Spleen (tissue), 7 donors: Measurements from ENCODE around the gene BHLHE23.

Experiments
- CTCF ChIP-seq, 11 experiments: fragments of 200-600 bp in 7 of 11; fragments of 450-650 bp in 4 of 11; sonication (generic) in 4 of 11; IDR thresholded peaks in 8 of 11; conservative IDR thresholded peaks in 3 of 11; 1 replicate in 7 of 11; 2 replicates in 4 of 11; pipeline versions ENCODE4 v1.4.0 to v1.8.0; 2016 to 2021; ENCODE audit warnings: antibody characterized with exemption in 11 of 11, inconsistent platforms in 4 of 11, mild to moderate bottlenecking in 1 of 11
- POLR2A ChIP-seq, 3 donors: fragments of 450-650 bp; IDR thresholded peaks; one replicate each; pipeline ENCODE4 v1.5.1; 2017; ENCODE audit warnings: antibody characterized with exemption in 3 of 3, mild to moderate bottlenecking in 1 of 3
- donor health status: DM: no; HTN: no; CAD: no; lungs with moderate emphysema.
- donor health status: DM: no; HTN: no; CAD: no.
- donor health status: DM: no; HTN: no; CAD: no.

GRCh38 chr20:62966212-62967148, 40.3 kb downstream of the BHLHE23 start:
- TF ChIP-seq CTCF (IDR thresholded peaks at IDR 0.05 in 8 of 11, conservative IDR thresholded peaks at IDR 0.05 in 3 of 11) (no peak), POLR2A (IDR thresholded peaks at IDR 0.05) (no peak)
